HuH-7 (cell line): Measurements from ENCODE around the gene DMD.
A peak's percentile ranks its signal among the peaks of the same experiment; 100 is the strongest.
"Not testable (repeated sequence)": the region's sequence is repeated elsewhere in the genome, so short reads cannot be mapped to it uniquely, and the experiment has no call there.

ENCODE experiments used
- DNase-seq: peaks from one replicate; pipeline ENCODE4 v3.0.0; 2011; ENCODE audit warnings: low spot score

Gene DMD

GRCh38 chrX:31521941-31522340 lies 1689.4 kb downstream of the DMD start:
- no peak for DNase-seq

GRCh38 chrX:31516527-31516926 lies 1694.8 kb downstream of the DMD start:
- DNase-seq: no peak

- peak; percentile 5 for DNase-seq
Observed at GRCh38 chrX:31508338-31508737, 1703.0 kb downstream of the DMD start.

- no peak for DNase-seq
Observed at GRCh38 chrX:31506928-31507327, 1704.4 kb downstream of the DMD start.

GRCh38 chrX:31506360-31506759 lies 1705.0 kb downstream of the DMD start:
- DNase-seq: no peak

GRCh38 chrX:31500921-31501320 lies 1710.4 kb downstream of the DMD start:
- no peak for DNase-seq

GRCh38 chrX:31499109-31499508 lies 1712.2 kb downstream of the DMD start:
- DNase-seq: no peak

- no peak for DNase-seq
Observed at GRCh38 chrX:31497086-31497485, 1714.3 kb downstream of the DMD start.

- no peak for DNase-seq
Observed at GRCh38 chrX:31487951-31488350, 1723.4 kb downstream of the DMD start.

- DNase-seq: no peak
Observed at GRCh38 chrX:31483336-31483735, 1728.0 kb downstream of the DMD start.

- no peak for DNase-seq
Observed at GRCh38 chrX:31480696-31481095, 1730.7 kb downstream of the DMD start.

GRCh38 chrX:31471229-31471628 lies 1740.1 kb downstream of the DMD start:
- DNase-seq: no peak

GRCh38 chrX:31470753-31471152 lies 1740.6 kb downstream of the DMD start:
- not testable (repeated sequence) for DNase-seq

GRCh38 chrX:31464306-31464915 lies 1746.9 kb downstream of the DMD start:
- DNase-seq: no peak

GRCh38 chrX:31461266-31461665 lies 1750.1 kb downstream of the DMD start:
- DNase-seq: no peak

GRCh38 chrX:31459361-31459760 lies 1752.0 kb downstream of the DMD start:
- no peak for DNase-seq

- no peak for DNase-seq
Observed at GRCh38 chrX:31449965-31450364, 1761.4 kb downstream of the DMD start.

GRCh38 chrX:31449081-31449480 lies 1762.3 kb downstream of the DMD start:
- DNase-seq: no peak

GRCh38 chrX:31445542-31445941 lies 1765.8 kb downstream of the DMD start:
- DNase-seq: no peak

GRCh38 chrX:31443654-31444053 lies 1767.7 kb downstream of the DMD start:
- no peak for DNase-seq

- DNase-seq: no peak
Observed at GRCh38 chrX:31440546-31440945, 1770.8 kb downstream of the DMD start.

- DNase-seq: no peak
Observed at GRCh38 chrX:31436424-31436823, 1774.9 kb downstream of the DMD start.

- peak; percentile 12 for DNase-seq
Observed at GRCh38 chrX:31435592-31435991, 1775.8 kb downstream of the DMD start.

- no peak for DNase-seq
Observed at GRCh38 chrX:31433856-31434255, 1777.5 kb downstream of the DMD start.

GRCh38 chrX:31429915-31430314 lies 1781.4 kb downstream of the DMD start:
- no peak for DNase-seq
